Mammary epithelial cell (primary cell): ENCODE data around the gene RCBTB1.

Experiments
- CTCF ChIP-seq, 2 donors: IDR thresholded peaks in 1 of 2; conservative IDR thresholded peaks in 1 of 2; 2 replicates each; pipeline ENCODE4 v1.5.1; 2011 to 2012; ENCODE audit warnings: inconsistent platforms in 2 of 2, low read length in 2 of 2, mild to moderate bottlenecking in 2 of 2, control low read depth in 1 of 2, low read depth in 1 of 2; ENCODE audit not compliant: insufficient read depth in 1 of 2; ENCODE audit errors: extremely low read depth in 1 of 2
- EZH2 ChIP-seq: IDR thresholded peaks from 2 replicates; pipeline ENCODE4 v1.6.1; 2012; ENCODE audit warnings: low read length, inconsistent platforms, borderline replicate concordance

GRCh38 chr13:49553888-49554287, 31.5 kb downstream of the RCBTB1 start:
- TF ChIP-seq CTCF (conservative IDR thresholded peaks at IDR 0.05 in 1 of 2, IDR thresholded peaks at IDR 0.05 in 1 of 2; ENCODE audit: extremely low read depth in 1 of 2, insufficient read depth in 1 of 2, low read depth in 1 of 2, low read length in 2 of 2) = no peak
- TF ChIP-seq EZH2 = no peak
